NCI-H1048 (cell line): Measurements from ENCODE around the gene ARL4A.

Source experiments
- DNase-seq: peaks from one replicate; lab custom pipeline; 2025; lab: John Stamatoyannopoulos, UW

ARL4A gene

DNA sequence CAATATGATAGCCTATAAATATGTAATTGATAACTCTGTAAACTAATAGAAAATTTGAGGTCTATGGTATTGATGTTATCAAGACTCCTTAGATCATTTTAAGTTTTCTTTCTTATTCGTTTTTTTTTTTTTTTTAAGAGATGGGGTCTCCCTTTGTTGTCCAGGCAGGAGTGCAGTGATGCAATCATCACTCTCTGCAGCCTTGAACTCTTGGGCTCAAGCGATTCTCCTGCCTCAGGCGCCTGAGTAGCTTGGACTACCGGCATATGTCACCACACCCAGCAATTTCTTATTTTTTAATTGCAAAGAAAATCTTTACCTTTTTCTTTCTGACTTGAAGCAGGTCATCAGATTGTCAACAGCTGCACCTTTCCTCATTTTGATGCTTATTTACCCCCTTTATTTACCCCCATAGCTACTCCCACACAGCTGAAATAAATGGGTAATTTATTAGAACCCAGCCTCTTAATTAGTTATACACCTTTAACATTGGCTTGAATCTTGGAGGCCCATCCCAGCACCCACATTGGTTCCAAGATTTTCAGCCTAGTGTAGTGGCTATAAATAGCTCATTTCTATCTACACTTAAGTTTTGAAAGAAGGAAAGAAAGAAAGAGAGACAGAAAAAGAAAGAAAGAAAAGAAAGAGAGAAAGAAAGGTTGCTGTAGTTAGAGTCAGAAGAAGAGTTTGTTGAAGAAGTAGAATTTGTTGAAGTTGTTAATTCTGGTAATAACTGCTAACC lies 38.3 kb downstream of the ARL4A start:
- DNase-seq, result no peak

DNA sequence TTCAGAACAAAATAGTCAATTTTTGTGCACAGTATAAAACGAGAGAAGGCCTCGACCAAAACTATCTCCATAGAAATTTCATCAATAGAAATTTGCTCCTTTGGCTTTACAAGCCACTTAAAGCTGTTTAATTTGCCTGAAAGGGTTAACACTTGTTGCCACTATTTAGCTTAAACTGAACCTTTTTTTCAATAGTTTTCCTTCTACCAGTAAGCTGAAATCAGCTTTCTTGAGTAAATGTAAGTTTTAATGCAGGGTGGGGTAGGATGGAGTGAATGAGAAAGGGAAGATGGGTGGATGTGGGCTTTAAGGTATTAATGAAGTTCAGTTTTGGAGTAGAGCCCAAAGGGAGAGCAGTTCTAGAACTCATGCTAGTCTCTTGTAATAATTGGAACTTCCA lies 39.5 kb downstream of the ARL4A start:
- no peak for DNase-seq

DNA sequence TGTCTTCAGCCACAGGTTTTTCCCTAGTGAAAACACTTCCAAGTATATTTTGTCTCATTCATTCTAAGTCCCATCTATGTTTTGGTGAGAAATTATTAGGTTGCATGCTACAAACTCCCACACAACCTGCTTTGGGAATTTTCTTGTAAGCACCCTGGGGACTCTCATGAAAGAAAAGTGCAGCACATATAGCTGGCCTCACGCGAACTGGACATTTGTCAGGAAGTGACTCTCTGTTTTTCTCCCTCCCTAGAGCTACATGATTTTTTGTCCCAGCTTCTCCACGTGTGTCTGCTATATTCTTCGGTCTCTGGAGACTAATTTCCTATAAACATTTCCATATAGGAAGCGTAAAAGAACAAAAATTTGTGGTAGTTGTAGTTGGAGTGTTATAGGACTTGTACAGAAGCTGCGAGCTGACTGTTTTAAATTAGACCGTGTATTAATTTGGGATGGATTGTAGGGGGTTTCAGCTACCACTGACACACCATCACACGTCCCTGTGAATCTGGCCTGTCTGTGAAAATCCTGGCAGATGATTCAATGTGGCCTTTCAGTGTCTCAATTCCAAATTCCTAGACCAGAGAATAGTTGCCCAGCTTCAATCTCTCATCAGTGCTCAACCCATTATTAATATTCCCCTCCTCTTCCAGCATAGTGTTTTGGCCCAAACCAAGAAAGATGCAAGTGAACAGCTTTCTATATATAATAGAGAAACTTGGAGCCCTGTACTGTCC lies 40.2 kb downstream of the ARL4A start:
- no peak for DNase-seq

DNA sequence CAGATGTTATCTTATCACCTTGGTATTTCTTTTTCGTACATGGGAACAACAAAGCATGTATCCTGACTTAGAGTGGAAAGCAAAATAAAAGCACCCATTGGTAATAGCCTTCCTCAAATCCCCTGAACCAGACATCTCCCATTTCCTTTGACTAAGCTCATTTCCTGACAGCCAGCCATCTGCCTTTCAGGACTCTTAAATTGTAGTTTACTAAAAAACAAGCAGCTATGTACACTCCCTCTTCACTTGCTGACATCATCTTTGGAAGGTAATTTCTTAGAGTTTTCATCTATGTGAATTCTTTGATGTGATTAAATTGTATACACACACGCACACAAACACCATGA lies 40.7 kb downstream of the ARL4A start:
- DNase-seq, result no peak

GRCh38 chr7:12729112-12729511 lies 41.7 kb downstream of the ARL4A start:
- no peak for DNase-seq

DNA sequence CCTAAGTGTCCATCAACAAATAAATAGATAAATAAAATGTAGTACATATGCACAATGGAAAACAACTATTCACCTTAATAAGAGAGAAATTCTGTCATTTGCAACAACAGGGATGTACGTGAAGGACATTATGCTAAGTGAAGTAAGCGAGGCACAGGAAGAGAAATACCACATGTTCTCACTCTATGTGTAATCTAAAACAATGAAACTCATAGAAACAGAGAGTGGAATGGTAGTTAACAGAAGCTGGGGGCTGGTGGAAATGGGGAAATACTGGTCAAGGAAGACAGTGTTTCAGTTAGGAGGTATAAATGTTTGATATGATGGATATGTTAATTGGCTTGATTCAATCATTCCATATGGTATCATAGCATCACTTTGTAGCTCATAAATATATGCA lies 43.1 kb downstream of the ARL4A start:
- no peak for DNase-seq

DNA sequence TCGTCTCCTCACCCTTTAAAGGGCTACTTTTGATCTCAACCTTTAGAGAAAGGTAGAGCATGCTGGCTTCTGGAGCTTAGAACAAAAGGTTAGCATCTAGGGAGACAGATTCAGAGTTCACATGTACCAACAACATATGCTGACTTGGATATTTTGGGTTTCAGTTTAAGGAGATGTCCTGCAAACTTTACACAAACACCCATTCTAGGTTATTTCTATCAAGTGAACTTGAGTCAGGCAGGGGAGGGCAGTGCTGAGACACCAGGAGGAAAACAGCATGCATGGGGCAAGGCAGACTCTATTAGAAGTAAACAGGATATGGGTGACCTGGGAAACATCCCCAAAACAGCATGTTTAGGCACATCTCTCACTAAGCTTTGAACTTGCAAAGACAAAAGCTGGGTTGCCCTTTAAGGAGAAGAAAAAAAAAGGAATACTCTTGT lies 43.8 kb downstream of the ARL4A start:
- DNase-seq, result no peak

DNA sequence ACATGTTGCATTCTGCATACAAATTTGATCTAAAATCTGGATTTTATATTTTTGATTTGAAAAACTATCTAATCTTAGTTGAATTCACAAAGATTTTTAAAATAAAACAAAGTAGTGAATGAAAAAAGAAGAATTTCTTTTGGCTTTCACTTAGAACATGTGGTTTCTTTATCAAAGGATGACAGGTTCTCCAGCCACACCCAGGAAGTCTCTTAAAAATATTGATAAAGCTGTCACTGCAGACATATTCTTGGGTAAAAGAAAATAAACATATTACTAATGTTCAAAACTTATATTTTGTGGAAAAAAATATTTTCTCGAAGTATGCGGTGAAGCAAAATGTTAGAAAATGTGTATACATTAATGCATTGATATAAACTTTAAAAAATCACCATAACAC lies 44.3 kb downstream of the ARL4A start:
- DNase-seq, result no peak

DNA sequence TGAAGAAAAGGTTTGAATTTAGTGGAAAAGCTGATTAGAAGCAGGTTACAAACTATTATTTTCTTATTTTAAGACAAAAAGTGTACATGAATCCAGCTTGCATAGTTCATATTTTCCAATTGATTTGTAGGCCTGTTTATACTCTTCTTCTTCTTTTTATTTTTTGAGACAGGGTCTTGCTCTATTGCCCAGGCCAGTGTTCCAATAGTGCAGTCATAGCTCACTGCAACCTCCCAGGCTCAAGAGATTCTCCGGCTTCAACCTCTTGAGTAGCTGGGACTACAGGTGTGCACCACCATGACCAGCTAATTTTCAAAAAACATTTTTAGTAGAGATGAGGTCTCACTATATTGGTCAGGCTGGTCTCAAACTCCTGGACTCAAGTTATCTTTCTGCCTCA lies 45.0 kb downstream of the ARL4A start:
- DNase-seq, result no peak

- no peak for DNase-seq
Observed at GRCh38 chr7:12735923-12736322, 48.5 kb downstream of the ARL4A start.

DNA sequence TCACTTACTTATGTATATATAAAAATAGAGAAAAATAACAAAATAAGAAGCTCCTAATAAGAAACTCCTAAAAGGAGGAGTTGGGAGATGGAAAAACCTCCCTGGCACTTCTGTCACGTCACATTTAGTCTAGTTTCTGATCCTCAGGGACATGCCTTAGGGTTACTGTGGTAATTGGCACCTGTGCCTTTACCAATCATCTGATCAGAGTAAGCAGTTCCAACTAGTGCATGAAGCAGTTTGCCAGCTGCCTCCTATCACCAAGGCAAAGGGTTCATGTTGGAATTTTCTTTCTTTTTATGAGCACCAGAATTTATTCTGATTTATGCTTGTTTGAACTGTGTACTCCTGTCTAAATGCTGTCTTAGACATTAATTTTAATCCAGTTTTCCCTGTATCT lies 49.9 kb downstream of the ARL4A start:
- DNase-seq, result no peak

- no peak for DNase-seq
Observed at GRCh38 chr7:12737836-12738235, 50.4 kb downstream of the ARL4A start.

DNA sequence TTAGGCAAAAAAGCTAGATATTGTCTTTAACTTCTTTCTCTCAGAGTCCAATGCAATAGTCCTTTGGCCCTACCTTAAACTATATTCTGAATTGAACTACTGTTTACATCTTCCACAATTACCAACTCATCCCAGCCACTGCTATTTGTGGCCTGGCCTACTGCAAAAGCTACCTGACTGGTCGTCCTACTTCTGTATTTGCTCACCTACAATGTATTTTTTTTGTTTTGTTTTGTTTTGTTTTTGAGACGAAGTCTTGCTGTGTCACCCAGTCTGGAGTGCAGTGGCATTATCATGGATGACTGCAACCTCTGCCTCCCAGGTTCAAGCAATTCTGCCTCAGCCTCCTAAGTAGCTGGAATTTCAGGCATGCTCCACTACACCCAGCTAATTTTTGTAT lies 51.2 kb downstream of the ARL4A start:
- DNase-seq, result no peak
